Measurements from ENCODE around the gene NOS1AP. TPM values are rescaled to one million over a fixed set of nuclear protein-coding genes. Genes with fewer than 3 reads are reported as not detected.

NOS1AP gene
- total and polyA plus RNA-seq, 2 donors from 2014 or later, result 0.47 to 10.7 TPM

DNA sequence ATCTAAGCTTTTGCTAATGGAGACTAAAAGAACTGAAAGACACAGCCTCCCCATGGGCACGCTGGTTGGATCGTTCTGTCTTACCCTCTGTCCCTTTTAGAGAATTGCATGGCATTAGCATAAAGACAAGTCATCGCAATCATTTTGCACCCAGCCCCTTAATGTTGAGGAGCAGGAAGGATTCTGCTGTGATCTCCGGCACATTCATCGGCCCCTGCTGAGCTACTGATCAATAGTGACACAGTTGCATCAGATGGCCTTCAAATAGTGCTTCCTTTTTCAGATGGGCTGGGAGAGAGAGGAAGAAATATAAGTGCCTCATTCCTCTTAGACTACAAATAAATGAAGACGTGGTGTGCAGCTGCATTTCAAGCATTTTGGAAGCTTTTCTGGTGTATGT, 75.4 kb downstream of the NOS1AP start:
- intact Hi-C loops (cut with DNase I), result no loop called here
- no peaks in the 10 kb centered on the region for H3K36me3 ChIP-seq (ENCODE audit: control insufficient read depth in 2 of 3, insufficient read depth in 3 of 3, low read length in 3 of 3)
- DNase-seq (no peak), FAIRE-seq (no peak)
- no peak for TF ChIP-seq CTCF (IDR thresholded peaks at IDR 0.05; ENCODE audit: borderline replicate concordance, extremely low read depth, insufficient read depth)
- peaks cover 3 to 4% (median 3%) of the 10 kb centered on the region in 3 donors for H3K4me1 ChIP-seq (ENCODE audit: control insufficient read depth in 2 of 3, insufficient read depth in 2 of 3, low read depth in 1 of 3, low read length in 3 of 3)
- H3K9me3 ChIP-seq (ENCODE audit: control insufficient read depth in 2 of 3, insufficient read depth in 1 of 3, low read length in 3 of 3), result no peaks in the 10 kb centered on the region
- H3K4me3 ChIP-seq (ENCODE audit: low read length in 3 of 3), result no peak overlapping the region
- H3K9ac ChIP-seq (ENCODE audit: low read length in 3 of 3), result no peak overlapping the region
- H3K27me3 ChIP-seq (ENCODE audit: control insufficient read depth, insufficient read depth, low read length), result no peaks in the 10 kb centered on the region
- H3K27ac ChIP-seq (ENCODE audit: low read depth in 2 of 2, low read length in 2 of 2), result no peak overlapping the region

GRCh38 chr1:162145280-162145965, 75.9 kb downstream of the NOS1AP start:
- Histone ChIP-seq H3K36me3 (ENCODE audit: control insufficient read depth in 2 of 3, insufficient read depth in 3 of 3, low read length in 3 of 3) (no peaks in the 10 kb centered on the region), H3K9me3 (ENCODE audit: control insufficient read depth in 2 of 3, insufficient read depth in 1 of 3, low read length in 3 of 3) (no peaks in the 10 kb centered on the region), H3K27ac (ENCODE audit: low read depth in 2 of 2, low read length in 2 of 2) (no peak overlapping the region), H3K4me1 (ENCODE audit: control insufficient read depth in 2 of 3, insufficient read depth in 2 of 3, low read depth in 1 of 3, low read length in 3 of 3) (peaks cover 3 to 4% (median 3%) of the 10 kb centered on the region in 3 donors), H3K4me3 (ENCODE audit: low read length in 3 of 3) (no peak overlapping the region), H3K27me3 (ENCODE audit: control insufficient read depth, insufficient read depth, low read length) (no peaks in the 10 kb centered on the region), H3K9ac (ENCODE audit: low read length in 3 of 3) (no peak overlapping the region)
- intact Hi-C loops (cut with DNase I), result no loop called here
- no peak for TF ChIP-seq CTCF (IDR thresholded peaks at IDR 0.05; ENCODE audit: borderline replicate concordance, extremely low read depth, insufficient read depth)
- FAIRE-seq, result no peak
- DNase-seq, result peak in 4 of 5 donors; percentile 73 to 89 (median 82)

GRCh38 chr1:162145966-162146696, 76.6 kb downstream of the NOS1AP start:
- no peak overlapping the region for H3K9ac ChIP-seq (ENCODE audit: low read length in 3 of 3)
- intact Hi-C loops (cut with DNase I), result no loop called here
- FAIRE-seq (no peak), DNase-seq (peak in 2 of 5 donors; percentile 27 to 47)
- no peak for TF ChIP-seq CTCF (IDR thresholded peaks at IDR 0.05; ENCODE audit: borderline replicate concordance, extremely low read depth, insufficient read depth)
- no peaks in the 10 kb centered on the region for H3K9me3 ChIP-seq (ENCODE audit: control insufficient read depth in 2 of 3, insufficient read depth in 1 of 3, low read length in 3 of 3)
- no peaks in the 10 kb centered on the region for H3K36me3 ChIP-seq (ENCODE audit: control insufficient read depth in 2 of 3, insufficient read depth in 3 of 3, low read length in 3 of 3)
- H3K27ac ChIP-seq (ENCODE audit: low read depth in 2 of 2, low read length in 2 of 2), result no peak overlapping the region
- no peak overlapping the region for H3K4me3 ChIP-seq (ENCODE audit: low read length in 3 of 3)
- H3K27me3 ChIP-seq (ENCODE audit: control insufficient read depth, insufficient read depth, low read length), result no peaks in the 10 kb centered on the region
- H3K4me1 ChIP-seq (ENCODE audit: control insufficient read depth in 2 of 3, insufficient read depth in 2 of 3, low read depth in 1 of 3, low read length in 3 of 3), result peaks cover 3 to 4% (median 3%) of the 10 kb centered on the region in 3 donors
